ENCODE measurements around the gene DHDDS. TPM values are rescaled to one million over a fixed set of nuclear protein-coding genes. Genes with fewer than 3 reads are reported as not detected.

The DHDDS gene
- total RNA-seq, 1 donor from 2014 or later = 50.4 TPM

- no peak for TF ChIP-seq CTCF (IDR thresholded peaks at IDR 0.05)
- no peaks in the 10 kb centered on the region for H3K9me3 Mint-ChIP-seq (ENCODE audit: unreplicated experiment)
- H3K27me3 Mint-ChIP-seq (ENCODE audit: unreplicated experiment) = peaks cover 10% of the 10 kb centered on the region
- no peak overlapping the region for H3K4me3 Mint-ChIP-seq (ENCODE audit: unreplicated experiment)
- H3K36me3 Mint-ChIP-seq (ENCODE audit: unreplicated experiment) = no peaks in the 10 kb centered on the region
- H3K27ac Mint-ChIP-seq (ENCODE audit: unreplicated experiment) = no peak overlapping the region
- DNase-seq (ENCODE audit: extremely low spot score, unreplicated experiment) = no peak
- H3K4me1 Mint-ChIP-seq (ENCODE audit: unreplicated experiment) = no peaks in the 10 kb centered on the region
These were observed 85.1 kb downstream of the DHDDS start for GRCh38 chr1:26516987-26517765.

GRCh38 chr1:26517766-26518049, 85.6 kb downstream of the DHDDS start:
- peaks cover 11% of the 10 kb centered on the region for H3K27me3 Mint-ChIP-seq (ENCODE audit: unreplicated experiment)
- no peaks in the 10 kb centered on the region for H3K9me3 Mint-ChIP-seq (ENCODE audit: unreplicated experiment)
- DNase-seq (ENCODE audit: extremely low spot score, unreplicated experiment) = no peak
- H3K27ac Mint-ChIP-seq (ENCODE audit: unreplicated experiment) = no peak overlapping the region
- no peak for TF ChIP-seq CTCF (IDR thresholded peaks at IDR 0.05)
- no peak overlapping the region for H3K4me3 Mint-ChIP-seq (ENCODE audit: unreplicated experiment)
- no peaks in the 10 kb centered on the region for H3K4me1 Mint-ChIP-seq (ENCODE audit: unreplicated experiment)
- no peaks in the 10 kb centered on the region for H3K36me3 Mint-ChIP-seq (ENCODE audit: unreplicated experiment)

- Mint-ChIP-seq H3K27ac (ENCODE audit: unreplicated experiment) (no peak overlapping the region), H3K4me1 (ENCODE audit: unreplicated experiment) (no peaks in the 10 kb centered on the region), H3K27me3 (ENCODE audit: unreplicated experiment) (peaks cover 12% of the 10 kb centered on the region), H3K36me3 (ENCODE audit: unreplicated experiment) (no peaks in the 10 kb centered on the region), H3K4me3 (ENCODE audit: unreplicated experiment) (no peak overlapping the region), H3K9me3 (ENCODE audit: unreplicated experiment) (no peaks in the 10 kb centered on the region)
- DNase-seq (ENCODE audit: extremely low spot score, unreplicated experiment) = no peak
- no peak for TF ChIP-seq CTCF (IDR thresholded peaks at IDR 0.05)
These were observed 86.2 kb downstream of the DHDDS start for GRCh38 chr1:26518355-26518754.

DNA sequence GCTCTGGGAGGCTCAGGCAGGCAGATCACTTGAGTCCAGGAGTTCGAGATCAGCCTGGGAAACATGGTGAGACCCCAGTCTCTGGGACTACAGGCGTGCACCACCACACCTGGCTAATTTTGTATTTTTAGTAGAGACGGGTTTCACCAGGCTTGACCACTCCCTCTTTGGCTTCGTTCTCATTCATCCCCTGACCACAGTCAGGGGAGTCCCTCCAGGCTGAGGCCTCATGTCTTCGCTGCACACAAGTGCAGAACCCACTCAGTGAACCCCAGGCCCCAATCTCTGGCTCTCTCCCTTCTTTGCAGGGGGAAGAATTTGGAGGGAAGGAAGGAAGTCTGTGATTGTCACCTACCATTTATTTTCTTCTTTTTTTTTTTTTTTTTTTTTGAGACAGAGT, 88.2 kb downstream of the DHDDS start:
- H3K36me3 Mint-ChIP-seq (ENCODE audit: unreplicated experiment) = no peaks in the 10 kb centered on the region
- TF ChIP-seq CTCF (IDR thresholded peaks at IDR 0.05) = no peak
- no peaks in the 10 kb centered on the region for H3K4me1 Mint-ChIP-seq (ENCODE audit: unreplicated experiment)
- peaks cover 23% of the 10 kb centered on the region for H3K27me3 Mint-ChIP-seq (ENCODE audit: unreplicated experiment)
- H3K9me3 Mint-ChIP-seq (ENCODE audit: unreplicated experiment) = no peaks in the 10 kb centered on the region
- H3K4me3 Mint-ChIP-seq (ENCODE audit: unreplicated experiment) = no peak overlapping the region
- no peak overlapping the region for H3K27ac Mint-ChIP-seq (ENCODE audit: unreplicated experiment)
- no peak for DNase-seq (ENCODE audit: extremely low spot score, unreplicated experiment)

Other genes with a start within 250 kb of the DHDDS start
- gene CATSPER4, start 241.7 kb upstream of the DHDDS start, total RNA-seq = not detected in 2 replicates
- 16.5 and 17.7 TPM in 2 replicates for gene CEP85, start 198.1 kb upstream of the DHDDS start, total RNA-seq
- gene SH3BGRL3, start 152.2 kb upstream of the DHDDS start, total RNA-seq = 138 and 140 TPM in 2 replicates
- gene UBXN11, start 125.7 kb upstream of the DHDDS start, total RNA-seq = 16.6 and 17.0 TPM in 2 replicates
- not detected in 2 replicates for gene CD52, start 114.4 kb upstream of the DHDDS start, total RNA-seq
- not detected in 2 replicates for gene CRYBG2, start 78.2 kb upstream of the DHDDS start, total RNA-seq
- not detected in 2 replicates for gene ZNF683, start 59.6 kb upstream of the DHDDS start, total RNA-seq
- gene LIN28A, start 21.5 kb upstream of the DHDDS start, total RNA-seq = not detected in 2 replicates
- 295 and 296 TPM in 2 replicates for gene HMGN2, start 40.1 kb downstream of the DHDDS start, total RNA-seq
- gene RPS6KA1, start 97.4 kb downstream of the DHDDS start, total RNA-seq = 4.4 TPM in 2 replicates